ACHN (cell line): ENCODE measurements around the gene MRTFB.

ENCODE experiments used
- DNase-seq: peaks from one replicate; pipeline ENCODE4 v3.0.0-alpha.2; 2015
- in situ Hi-C: cut with HindIII; loops from 2 replicates; pipeline ENCODE4 v1.10.0; 2017; ENCODE audit warnings: low sequenced_read_pairs, low pct_ligation_motif_present, low pct_unique_long_range_greater_than_20kb

Gene MRTFB

DNA sequence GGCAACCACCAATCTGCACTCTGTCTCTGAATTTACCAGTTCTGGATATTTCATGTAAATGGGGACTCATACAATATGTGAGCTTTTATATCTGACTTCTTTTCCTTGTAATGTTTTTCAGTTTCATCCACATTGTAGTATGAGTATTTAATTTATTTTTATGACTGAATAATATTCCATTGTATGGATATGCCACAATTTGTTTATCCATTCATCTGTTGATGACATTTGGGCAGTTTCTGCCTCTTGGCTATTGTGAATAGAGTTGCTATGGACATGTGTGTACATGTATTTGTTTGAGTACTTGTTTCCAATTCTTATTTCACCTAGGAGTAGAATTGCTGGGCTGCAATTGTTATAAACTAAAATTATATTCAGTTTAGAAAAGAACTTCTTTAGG lies 126.9 kb downstream of the MRTFB start:
- in situ Hi-C loops = no loop called here
- DNase-seq = no peak

GRCh38 chr16:14198572-14198971 lies 127.5 kb downstream of the MRTFB start:
- DNase-seq = no peak
- in situ Hi-C loops = no loop called here

DNA sequence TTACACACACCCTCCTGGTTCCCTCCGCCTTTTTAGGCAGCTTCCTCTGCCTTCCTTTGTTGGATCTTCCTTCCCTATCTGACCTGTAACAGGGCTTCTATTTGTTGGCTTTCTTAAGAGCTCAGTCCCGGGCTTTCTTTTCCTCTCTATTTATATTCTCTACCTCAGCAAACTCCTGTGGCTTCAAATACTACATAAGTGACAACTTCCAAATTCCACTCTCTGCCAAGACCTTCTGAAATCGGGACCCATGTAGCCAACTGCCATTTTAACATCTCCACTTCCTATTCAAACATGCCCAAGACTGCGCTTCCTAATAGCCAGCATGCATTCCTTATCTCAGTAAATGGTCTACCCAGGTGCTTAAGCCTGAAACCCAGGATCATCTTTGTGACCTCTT lies 128.1 kb downstream of the MRTFB start:
- DNase-seq = no peak
- in situ Hi-C loops = no loop called here

DNA sequence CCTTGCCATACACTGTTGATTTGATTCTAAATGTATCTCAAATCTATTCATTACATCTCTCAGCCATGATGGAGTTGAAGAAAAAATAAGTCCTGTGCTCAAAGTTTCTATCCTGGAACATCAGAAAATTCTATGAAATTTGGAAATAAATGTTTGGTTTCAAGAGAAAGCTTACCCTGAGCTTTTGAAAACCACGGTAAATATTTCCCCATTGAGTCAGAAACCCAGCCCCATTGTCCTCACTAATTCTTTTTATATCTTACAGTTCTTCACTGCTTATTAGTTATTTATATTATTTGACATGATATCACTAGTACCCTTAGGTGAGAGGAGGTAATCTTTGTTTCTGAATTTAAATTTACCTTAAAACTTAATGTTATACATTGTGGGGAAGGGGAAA lies 128.5 kb downstream of the MRTFB start:
- DNase-seq = no peak
- in situ Hi-C loops = no loop called here

GRCh38 chr16:14202095-14202494 lies 131.0 kb downstream of the MRTFB start:
- DNase-seq = no peak
- in situ Hi-C loops = no loop called here

DNA sequence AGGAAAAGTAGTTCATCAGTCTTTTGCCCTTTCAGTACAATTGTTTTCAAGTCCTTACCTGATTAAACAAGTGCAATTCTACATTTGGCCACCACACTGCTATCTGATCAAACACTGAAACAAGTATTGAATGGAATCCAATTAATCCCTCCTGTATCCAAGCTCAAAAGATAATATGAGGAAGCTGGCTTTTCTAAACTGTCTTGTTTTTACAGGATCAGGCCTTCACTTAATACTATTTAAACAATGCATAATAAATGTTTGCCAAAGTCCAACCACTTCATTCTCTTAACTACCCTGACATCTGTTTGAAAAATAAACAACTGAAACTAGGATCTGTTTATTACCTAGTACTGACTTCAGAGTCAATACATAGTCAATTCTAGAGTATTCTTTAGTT lies 131.6 kb downstream of the MRTFB start:
- peak; percentile 36 for DNase-seq
- in situ Hi-C loops = no loop called here

- DNase-seq = no peak
- in situ Hi-C loops = no loop called here
These were observed 132.0 kb downstream of the MRTFB start for GRCh38 chr16:14203166-14203565.

GRCh38 chr16:14205666-14206065 lies 134.5 kb downstream of the MRTFB start:
- DNase-seq = no peak
- in situ Hi-C loops = no loop called here

- no peak for DNase-seq
- in situ Hi-C loops = no loop called here
These were observed 140.9 kb downstream of the MRTFB start for GRCh38 chr16:14211856-14212543.

DNA sequence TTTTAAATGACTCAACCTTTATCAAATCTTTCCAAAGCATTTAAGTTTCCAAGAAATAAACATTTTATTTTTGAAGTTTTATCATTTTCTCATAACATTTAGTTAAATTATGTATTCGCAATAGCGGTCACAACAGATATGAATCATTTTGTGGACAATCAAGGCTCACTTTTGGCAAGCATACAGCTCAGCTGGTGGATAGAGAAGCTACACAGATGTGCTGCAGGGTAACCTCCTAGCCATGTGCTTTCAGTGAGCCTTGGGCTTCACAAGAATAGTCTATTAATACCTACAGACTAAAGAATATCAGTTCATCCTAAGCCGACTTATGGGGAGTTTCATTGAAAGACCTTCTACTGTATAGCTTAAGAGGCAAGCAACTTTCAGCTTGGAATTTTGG lies 144.8 kb downstream of the MRTFB start:
- DNase-seq = no peak
- in situ Hi-C loops = no loop called here

GRCh38 chr16:14219983-14220382 lies 148.9 kb downstream of the MRTFB start:
- DNase-seq = no peak
- in situ Hi-C loops = no loop called here

GRCh38 chr16:14223632-14224031 lies 152.5 kb downstream of the MRTFB start:
- no peak for DNase-seq
- in situ Hi-C loops = no loop called here

- in situ Hi-C loops = no loop called here
- DNase-seq = no peak
These were observed 154.3 kb downstream of the MRTFB start for GRCh38 chr16:14225457-14225856.

DNA sequence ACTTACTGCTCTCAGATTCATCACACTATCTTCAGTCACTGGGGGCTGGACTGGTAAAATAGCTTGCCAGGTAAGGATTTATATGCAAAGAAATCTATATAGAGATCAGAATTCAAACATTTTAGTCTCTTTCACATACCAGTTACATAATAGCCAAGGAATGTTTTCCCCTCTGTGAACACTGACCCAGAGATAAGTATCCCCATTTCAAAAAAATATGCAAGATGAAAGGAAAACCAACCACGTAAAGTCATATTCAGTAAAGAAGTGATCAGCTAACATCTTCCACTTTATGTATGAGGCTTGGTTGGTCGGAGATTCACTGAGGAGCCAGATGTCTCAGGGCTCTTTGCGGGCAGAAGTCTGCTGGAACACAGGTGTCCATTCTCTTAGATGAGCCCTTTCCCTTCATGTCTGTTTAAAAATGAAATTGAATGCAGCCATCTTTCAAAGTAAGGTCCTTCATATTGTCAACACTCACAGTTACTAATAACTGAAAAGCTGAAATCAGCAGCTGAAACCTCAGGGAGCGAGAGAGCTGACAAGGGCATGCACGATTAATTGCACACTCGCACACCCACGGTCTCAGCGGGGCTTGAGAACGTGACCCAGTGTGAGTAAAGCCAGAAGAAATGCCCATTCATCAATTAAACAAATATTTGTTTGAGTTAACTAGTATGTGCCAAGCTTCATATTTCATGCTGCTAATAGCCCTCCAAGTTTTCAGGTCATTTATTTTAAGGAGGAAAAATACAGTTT lies 161.2 kb downstream of the MRTFB start:
- in situ Hi-C loops = no loop called here
- DNase-seq = no peak

- in situ Hi-C loops = no loop called here
- DNase-seq = no peak
These were observed 165.3 kb downstream of the MRTFB start for GRCh38 chr16:14236401-14236800.

GRCh38 chr16:14238756-14239155 lies 167.6 kb downstream of the MRTFB start:
- in situ Hi-C loops = no loop called here
- DNase-seq = no peak

DNA sequence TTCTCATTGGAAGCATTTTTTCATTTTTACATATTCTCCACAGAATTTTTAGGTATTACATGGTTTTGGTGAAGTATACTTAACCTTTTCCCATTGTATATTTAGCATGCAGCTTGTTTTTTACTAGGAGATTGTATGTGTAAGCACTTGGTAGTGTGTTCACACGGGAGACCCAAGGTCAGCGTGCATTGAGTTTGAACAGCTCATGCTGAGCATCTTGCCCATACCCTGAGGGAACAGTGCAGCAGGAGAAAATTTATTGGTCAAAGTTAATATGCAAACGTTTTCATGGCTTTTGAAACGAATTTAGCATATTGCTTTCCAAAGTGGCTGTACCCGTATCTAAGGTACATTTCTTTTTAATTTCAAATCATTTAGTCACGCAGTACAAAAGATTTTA lies 168.7 kb downstream of the MRTFB start:
- in situ Hi-C loops = no loop called here

GRCh38 chr16:14240219-14240843 lies 169.2 kb downstream of the MRTFB start:
- in situ Hi-C loops = no loop called here
- DNase-seq = no peak

More for the DNA sequence above, 168.7 kb downstream of the MRTFB start:
- DNase-seq = no peak

DNA sequence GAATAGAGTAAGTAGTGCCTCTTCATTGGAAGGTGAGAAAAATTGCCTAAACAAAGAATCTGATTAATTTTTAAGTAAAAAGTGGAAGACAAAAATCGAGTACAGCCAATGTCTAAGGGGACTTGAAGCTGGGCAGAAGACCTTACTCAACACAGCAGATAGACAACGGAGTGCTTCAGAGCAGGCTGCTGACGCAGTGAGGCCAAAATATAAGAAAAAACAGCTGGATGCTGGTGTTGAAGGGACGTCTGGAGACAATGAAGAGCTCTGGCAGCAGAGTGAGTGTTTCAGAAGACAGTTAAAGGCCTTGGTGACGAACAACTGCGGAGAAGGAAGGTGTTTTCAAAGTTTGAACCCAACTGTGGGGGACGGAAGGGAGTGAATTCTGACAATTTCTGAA lies 169.8 kb downstream of the MRTFB start:
- in situ Hi-C loops = no loop called here
- no peak for DNase-seq

DNA sequence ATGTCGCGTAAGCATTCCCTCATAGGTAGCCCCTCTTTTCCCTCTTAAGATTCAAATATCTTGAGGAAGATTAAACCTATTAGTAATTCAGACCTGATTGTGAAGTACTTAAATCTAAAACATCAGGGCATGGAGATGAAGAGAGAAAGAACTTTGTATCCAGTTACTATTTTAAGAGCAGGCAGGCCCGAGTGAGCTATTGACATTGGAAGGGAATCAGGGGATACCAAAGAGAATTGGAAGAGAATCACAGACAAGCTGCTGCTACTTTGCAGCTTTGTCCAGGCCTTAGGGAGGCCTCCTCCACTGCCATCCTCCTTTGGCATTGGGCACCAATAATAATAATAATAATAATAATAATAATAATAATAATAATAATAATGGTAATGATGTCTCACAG lies 170.5 kb downstream of the MRTFB start:
- DNase-seq = no peak
- in situ Hi-C loops = no loop called here
